ENCODE measurements around the gene INPP5D. TPM values are rescaled to one million over a fixed set of nuclear protein-coding genes. Genes with fewer than 3 reads are reported as not detected.

The INPP5D gene
- polyA plus RNA-seq, 1 of the 3 experiments (the other 2 are of a cell fraction): 1.3 TPM

DNA sequence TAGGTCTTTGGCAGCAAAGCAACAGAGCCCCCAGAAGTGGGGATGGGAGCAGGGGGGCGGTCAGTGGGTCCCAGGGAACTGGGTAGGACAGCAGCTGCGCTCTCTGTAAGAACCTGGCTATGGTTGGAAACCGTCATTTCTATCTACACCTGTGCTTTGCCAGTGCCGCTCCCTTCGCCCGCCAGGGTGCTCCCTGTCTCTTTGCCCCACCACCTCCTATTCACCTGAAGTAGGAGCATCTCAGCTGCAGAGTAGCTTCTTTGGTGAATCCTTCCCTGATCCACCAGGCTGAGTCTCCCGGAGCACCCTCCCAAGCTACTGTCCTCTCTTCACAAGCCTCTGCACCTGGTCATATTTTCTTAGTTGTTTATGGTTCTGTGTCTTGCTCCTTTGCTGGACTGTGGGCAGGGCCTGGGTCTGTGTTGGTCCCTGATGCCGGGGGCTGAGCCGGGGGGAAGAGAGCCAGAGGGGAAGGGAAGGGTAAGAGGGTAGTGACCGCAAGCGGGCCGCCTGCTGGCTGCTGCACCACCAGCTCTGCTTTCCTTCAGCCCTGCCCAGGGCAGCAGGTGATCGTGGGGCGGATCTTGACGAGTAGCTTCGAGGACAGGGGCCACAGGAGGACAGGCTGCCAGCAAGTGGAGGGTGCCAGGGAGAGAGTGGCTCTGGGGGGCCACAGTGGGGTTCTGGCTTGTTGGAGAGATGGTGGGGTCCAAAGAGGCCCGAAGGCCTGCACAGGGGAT is 45.2 kb downstream of the INPP5D start (continued):
- no peak for TF ChIP-seq MXI1 (IDR thresholded peaks at IDR 0.05; ENCODE audit: low read depth, low read length)
- TF ChIP-seq FOXM1 (IDR thresholded peaks at IDR 0.05; ENCODE audit: low read depth): no peak
- no peak for TF ChIP-seq TCF12 (IDR thresholded peaks at IDR 0.05)
- TF ChIP-seq, protein P1, sequence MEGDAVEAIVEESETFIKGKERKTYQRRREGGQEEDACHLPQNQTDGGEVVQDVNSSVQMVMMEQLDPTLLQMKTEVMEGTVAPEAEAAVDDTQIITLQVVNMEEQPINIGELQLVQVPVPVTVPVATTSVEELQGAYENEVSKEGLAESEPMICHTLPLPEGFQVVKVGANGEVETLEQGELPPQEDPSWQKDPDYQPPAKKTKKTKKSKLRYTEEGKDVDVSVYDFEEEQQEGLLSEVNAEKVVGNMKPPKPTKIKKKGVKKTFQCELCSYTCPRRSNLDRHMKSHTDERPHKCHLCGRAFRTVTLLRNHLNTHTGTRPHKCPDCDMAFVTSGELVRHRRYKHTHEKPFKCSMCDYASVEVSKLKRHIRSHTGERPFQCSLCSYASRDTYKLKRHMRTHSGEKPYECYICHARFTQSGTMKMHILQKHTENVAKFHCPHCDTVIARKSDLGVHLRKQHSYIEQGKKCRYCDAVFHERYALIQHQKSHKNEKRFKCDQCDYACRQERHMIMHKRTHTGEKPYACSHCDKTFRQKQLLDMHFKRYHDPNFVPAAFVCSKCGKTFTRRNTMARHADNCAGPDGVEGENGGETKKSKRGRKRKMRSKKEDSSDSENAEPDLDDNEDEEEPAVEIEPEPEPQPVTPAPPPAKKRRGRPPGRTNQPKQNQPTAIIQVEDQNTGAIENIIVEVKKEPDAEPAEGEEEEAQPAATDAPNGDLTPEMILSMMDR (IDR thresholded peaks at IDR 0.05): no peak
- no peak for TF ChIP-seq GABPA (IDR thresholded peaks at IDR 0.05; ENCODE audit: low read depth)
- TF ChIP-seq EP300 (IDR thresholded peaks at IDR 0.05; ENCODE audit: borderline replicate concordance in 1 of 2, low read depth in 1 of 2, low read length in 1 of 2): no peak

DNA sequence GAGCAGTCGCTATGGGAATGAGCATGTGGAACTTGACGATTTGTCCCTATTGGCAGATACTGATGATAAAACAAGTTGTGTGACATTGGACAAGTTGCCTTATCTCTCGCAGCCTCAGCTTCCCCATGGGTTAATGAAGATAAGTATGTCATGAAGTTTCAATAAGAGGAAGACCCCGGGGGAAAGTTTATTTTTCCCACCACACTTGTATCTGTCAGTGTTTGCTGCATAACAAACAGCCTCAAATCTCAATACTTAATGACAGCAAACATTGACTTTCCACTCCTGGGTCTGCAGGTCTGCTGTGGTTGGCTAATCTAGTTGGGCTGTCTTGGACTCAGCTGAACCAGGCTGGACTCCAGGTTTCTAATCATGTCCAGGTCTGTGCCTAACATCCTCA is 45.8 kb downstream of the INPP5D start:
- ChIA-PET CTCF (no interaction called here), POLR2A (no interaction called here)
- no peaks in the 10 kb centered on the region; the same call in 1 of the 2 replicates for H3K27me3 ChIP-seq (ENCODE audit: insufficient read depth)
- no peak overlapping the region for H3K4me2 ChIP-seq
- 27% methylated on average over 4 of the region's 4 CpGs for WGBS (ENCODE audit: low lambda C conversion rate)
- H3K9me3 ChIP-seq: no peaks in the 10 kb centered on the region
- H2AFZ ChIP-seq (ENCODE audit: low read depth): no peak overlapping the region
- H3K4me1 ChIP-seq (ENCODE audit: control insufficient read depth in 1 of 2, insufficient read depth in 2 of 2, low read depth in 1 of 2, low read length in 1 of 2): no peaks in the 10 kb centered on the region
- no peaks in the 10 kb centered on the region for H3K79me2 ChIP-seq (ENCODE audit: insufficient read depth)
- H3K36me3 ChIP-seq (replicated peaks in 1 of 2; ENCODE audit: control insufficient read depth in 1 of 2, insufficient read depth in 2 of 2, low read length in 1 of 2): no peaks in the 10 kb centered on the region
- H3K27ac ChIP-seq (ENCODE audit: low read depth in 2 of 2, low read length in 1 of 2): no peak overlapping the region
- DNase-seq: no peak
- no peaks in the 10 kb centered on the region for H3F3A ChIP-seq (replicated peaks; ENCODE audit: insufficient read depth)
- no peak overlapping the region for H3K9ac ChIP-seq
- H3K9me2 ChIP-seq: no peaks in the 10 kb centered on the region
- no peak overlapping the region for H3K4me3 ChIP-seq (ENCODE audit: low read depth in 2 of 2, low read length in 1 of 2)
- no peaks in the 10 kb centered on the region for H4K20me1 ChIP-seq (ENCODE audit: insufficient read depth)
- no peak for TF ChIP-seq EZH2phosphoT487 (IDR thresholded peaks at IDR 0.05; ENCODE audit: borderline replicate concordance, low read depth)
- TF ChIP-seq, protein P2, sequence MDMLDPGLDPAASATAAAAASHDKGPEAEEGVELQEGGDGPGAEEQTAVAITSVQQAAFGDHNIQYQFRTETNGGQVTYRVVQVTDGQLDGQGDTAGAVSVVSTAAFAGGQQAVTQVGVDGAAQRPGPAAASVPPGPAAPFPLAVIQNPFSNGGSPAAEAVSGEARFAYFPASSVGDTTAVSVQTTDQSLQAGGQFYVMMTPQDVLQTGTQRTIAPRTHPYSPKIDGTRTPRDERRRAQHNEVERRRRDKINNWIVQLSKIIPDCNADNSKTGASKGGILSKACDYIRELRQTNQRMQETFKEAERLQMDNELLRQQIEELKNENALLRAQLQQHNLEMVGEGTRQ (IDR thresholded peaks at IDR 0.05; ENCODE audit: borderline replicate concordance, low read depth, low read length): no peak
- TF ChIP-seq, protein P3, sequence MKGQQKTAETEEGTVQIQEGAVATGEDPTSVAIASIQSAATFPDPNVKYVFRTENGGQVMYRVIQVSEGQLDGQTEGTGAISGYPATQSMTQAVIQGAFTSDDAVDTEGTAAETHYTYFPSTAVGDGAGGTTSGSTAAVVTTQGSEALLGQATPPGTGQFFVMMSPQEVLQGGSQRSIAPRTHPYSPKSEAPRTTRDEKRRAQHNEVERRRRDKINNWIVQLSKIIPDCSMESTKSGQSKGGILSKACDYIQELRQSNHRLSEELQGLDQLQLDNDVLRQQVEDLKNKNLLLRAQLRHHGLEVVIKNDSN (IDR thresholded peaks at IDR 0.05; ENCODE audit: borderline replicate concordance, low read depth): no peak
- TF ChIP-seq SMC3 (IDR thresholded peaks at IDR 0.05; ENCODE audit: low read depth, low read length): no peak
- TF ChIP-seq RAD21 (IDR thresholded peaks at IDR 0.05; ENCODE audit: low read length): no peak
- TF ChIP-seq, protein P1 (IDR thresholded peaks at IDR 0.05): no peak
- no peak for TF ChIP-seq TAF1 (IDR thresholded peaks at IDR 0.05; ENCODE audit: borderline replicate concordance, low read depth, low read length)
- TF ChIP-seq CHD2 (IDR thresholded peaks at IDR 0.05; ENCODE audit: low read length, partially characterized antibody): no peak
- TF ChIP-seq ELF1 (IDR thresholded peaks at IDR 0.05): no peak
- no peak for TF ChIP-seq RXRA (IDR thresholded peaks at IDR 0.05; ENCODE audit: borderline replicate concordance, low read depth)
- TF ChIP-seq RFX5 (IDR thresholded peaks at IDR 0.05; ENCODE audit: low read length): no peak
- no peak for TF ChIP-seq TEAD4 (IDR thresholded peaks at IDR 0.05; ENCODE audit: borderline replicate concordance, insufficient read depth)
- no peak for TF ChIP-seq MXI1 (IDR thresholded peaks at IDR 0.05; ENCODE audit: low read depth, low read length)
- TF ChIP-seq EP300 (IDR thresholded peaks at IDR 0.05; ENCODE audit: borderline replicate concordance in 1 of 2, low read depth in 1 of 2, low read length in 1 of 2): no peak
